ENCODE measurements around the gene MRPS9.

Gene MRPS9

DNA sequence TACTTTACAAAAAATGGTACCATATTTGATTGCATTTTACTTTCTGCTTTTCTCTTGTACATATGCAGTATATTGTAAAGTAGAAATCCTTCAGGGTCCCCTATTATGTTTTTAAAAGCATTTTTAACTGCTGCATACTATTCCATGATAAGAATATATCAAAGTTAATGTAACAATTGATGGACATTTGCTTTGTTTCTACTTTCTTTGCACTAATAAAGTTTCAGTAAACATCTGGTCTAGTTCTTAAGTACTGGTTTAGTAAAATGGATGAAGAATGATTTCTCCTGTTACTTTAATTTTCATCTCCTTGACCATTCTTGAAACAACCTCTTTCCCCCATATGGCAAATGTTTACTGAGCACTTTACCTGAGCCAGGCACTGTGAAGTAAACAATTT is 1.7 kb downstream of the MRPS9 start:
- Histone ChIP-seq H3K9me3 (ENCODE audit: insufficient read depth, low read length, severe bottlenecking) (no peaks in the 10 kb centered on the region), H3K27me3 (ENCODE audit: insufficient read depth, low read length, poor library complexity) (no peaks in the 10 kb centered on the region), H3K27ac (ENCODE audit: low read length) (no peak overlapping the region), H3K36me3 (ENCODE audit: insufficient read depth, low read length) (peaks cover 6% of the 10 kb centered on the region), H3K4me1 (ENCODE audit: insufficient read depth, low read length) (peaks cover 37% of the 10 kb centered on the region), H4K20me1 (ENCODE audit: insufficient read depth, low read length) (peaks cover 4% of the 10 kb centered on the region; the same call in 1 of the 2 replicates), H3K79me2 (ENCODE audit: insufficient read depth, low read length) (peaks cover 49% of the 10 kb centered on the region), H3K4me3 (ENCODE audit: low read depth in 1 of 2, low read length in 2 of 2) (no peak overlapping the region), H3K9ac (ENCODE audit: low read depth, low read length) (no peak overlapping the region), H2AFZ (ENCODE audit: low read depth, low read length) (no peak overlapping the region), H3K4me2 (ENCODE audit: insufficient read depth, low read length) (peak overlapping the region; percentile 97; the same call in 1 of the 2 replicates)
- TF ChIP-seq EZH2 (IDR thresholded peaks at IDR 0.05; ENCODE audit: borderline replicate concordance, low read depth, low read length, severe bottlenecking): no peak
- TF ChIP-seq, protein P1, sequence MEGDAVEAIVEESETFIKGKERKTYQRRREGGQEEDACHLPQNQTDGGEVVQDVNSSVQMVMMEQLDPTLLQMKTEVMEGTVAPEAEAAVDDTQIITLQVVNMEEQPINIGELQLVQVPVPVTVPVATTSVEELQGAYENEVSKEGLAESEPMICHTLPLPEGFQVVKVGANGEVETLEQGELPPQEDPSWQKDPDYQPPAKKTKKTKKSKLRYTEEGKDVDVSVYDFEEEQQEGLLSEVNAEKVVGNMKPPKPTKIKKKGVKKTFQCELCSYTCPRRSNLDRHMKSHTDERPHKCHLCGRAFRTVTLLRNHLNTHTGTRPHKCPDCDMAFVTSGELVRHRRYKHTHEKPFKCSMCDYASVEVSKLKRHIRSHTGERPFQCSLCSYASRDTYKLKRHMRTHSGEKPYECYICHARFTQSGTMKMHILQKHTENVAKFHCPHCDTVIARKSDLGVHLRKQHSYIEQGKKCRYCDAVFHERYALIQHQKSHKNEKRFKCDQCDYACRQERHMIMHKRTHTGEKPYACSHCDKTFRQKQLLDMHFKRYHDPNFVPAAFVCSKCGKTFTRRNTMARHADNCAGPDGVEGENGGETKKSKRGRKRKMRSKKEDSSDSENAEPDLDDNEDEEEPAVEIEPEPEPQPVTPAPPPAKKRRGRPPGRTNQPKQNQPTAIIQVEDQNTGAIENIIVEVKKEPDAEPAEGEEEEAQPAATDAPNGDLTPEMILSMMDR (IDR thresholded peaks at IDR 0.05; ENCODE audit: borderline replicate concordance, extremely low read depth, low read length, poor library complexity, severe bottlenecking): no peak
- ATAC-seq (ENCODE audit: insufficient read depth, low read depth): no peak
- DNase-seq: no peak

DNA sequence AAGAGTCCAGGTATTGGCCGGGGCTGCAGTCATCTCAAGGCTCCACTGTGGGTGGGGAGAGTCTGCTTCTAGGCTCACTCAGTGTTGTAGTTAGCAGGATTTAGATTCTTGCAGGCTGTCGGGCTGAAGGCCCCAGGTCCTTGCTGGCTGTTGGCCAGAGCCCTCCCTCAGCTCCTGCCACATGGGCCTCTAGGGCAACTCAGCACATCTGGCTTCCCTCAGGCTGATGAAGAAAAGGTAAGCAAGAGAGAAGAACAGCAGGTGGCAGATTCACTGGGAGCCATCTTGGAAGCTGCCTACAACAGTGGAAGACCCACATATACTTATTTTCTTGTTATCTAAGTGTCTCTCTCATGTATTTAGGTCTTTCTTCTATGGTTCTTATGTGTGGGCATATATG is 4.3 kb downstream of the MRPS9 start:
- DNase-seq (no peak), ATAC-seq (ENCODE audit: insufficient read depth, low read depth) (no peak)
- TF ChIP-seq, protein P1 (IDR thresholded peaks at IDR 0.05; ENCODE audit: borderline replicate concordance, extremely low read depth, low read length, poor library complexity, severe bottlenecking): no peak
- no peak for TF ChIP-seq EZH2 (IDR thresholded peaks at IDR 0.05; ENCODE audit: borderline replicate concordance, low read depth, low read length, severe bottlenecking)
- Histone ChIP-seq H3K27me3 (ENCODE audit: insufficient read depth, low read length, poor library complexity) (no peaks in the 10 kb centered on the region), H3K4me2 (ENCODE audit: insufficient read depth, low read length) (no peak overlapping the region), H3K4me3 (ENCODE audit: low read depth in 1 of 2, low read length in 2 of 2) (no peak overlapping the region), H3K79me2 (ENCODE audit: insufficient read depth, low read length) (peaks cover 49% of the 10 kb centered on the region), H3K9me3 (ENCODE audit: insufficient read depth, low read length, severe bottlenecking) (no peaks in the 10 kb centered on the region), H3K9ac (ENCODE audit: low read depth, low read length) (no peak overlapping the region), H3K27ac (ENCODE audit: low read length) (no peak overlapping the region), H3K36me3 (ENCODE audit: insufficient read depth, low read length) (peaks cover 7% of the 10 kb centered on the region), H3K4me1 (ENCODE audit: insufficient read depth, low read length) (peaks cover 29% of the 10 kb centered on the region), H2AFZ (ENCODE audit: low read depth, low read length) (no peak overlapping the region), H4K20me1 (ENCODE audit: insufficient read depth, low read length) (peaks cover 4% of the 10 kb centered on the region; the same call in 1 of the 2 replicates)

DNA sequence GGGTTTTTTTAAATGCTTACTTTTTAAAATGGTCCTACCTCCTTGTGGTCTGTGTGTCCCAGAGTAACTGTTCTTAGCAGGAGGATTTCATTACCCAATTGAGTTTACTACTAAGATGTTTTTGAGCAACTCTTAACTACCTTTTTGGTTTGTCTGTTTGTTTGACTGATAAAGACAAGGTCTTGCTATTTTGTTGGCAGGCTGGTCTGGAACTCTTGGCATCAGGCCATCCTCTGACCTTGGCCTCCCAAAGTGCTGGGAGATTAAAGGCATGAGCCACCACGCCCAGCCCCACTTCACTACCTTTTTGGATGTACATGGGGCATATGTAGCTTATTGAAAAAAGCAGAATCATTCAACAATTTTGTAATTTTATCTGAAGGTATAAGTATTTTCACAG is 14.9 kb downstream of the MRPS9 start:
- Histone ChIP-seq H3K79me2 (ENCODE audit: insufficient read depth, low read length) (peaks cover 5% of the 10 kb centered on the region; the same call in 1 of the 2 replicates), H3K4me1 (ENCODE audit: insufficient read depth, low read length) (no peaks in the 10 kb centered on the region), H3K4me2 (ENCODE audit: insufficient read depth, low read length) (no peak overlapping the region), H3K9me3 (ENCODE audit: insufficient read depth, low read length, severe bottlenecking) (no peaks in the 10 kb centered on the region), H3K4me3 (ENCODE audit: low read depth in 1 of 2, low read length in 2 of 2) (no peak overlapping the region), H3K27me3 (ENCODE audit: insufficient read depth, low read length, poor library complexity) (no peaks in the 10 kb centered on the region), H3K27ac (ENCODE audit: low read length) (no peak overlapping the region), H2AFZ (ENCODE audit: low read depth, low read length) (no peak overlapping the region), H3K36me3 (ENCODE audit: insufficient read depth, low read length) (peaks cover 23% of the 10 kb centered on the region; the same call in 1 of the 2 replicates), H3K9ac (ENCODE audit: low read depth, low read length) (no peak overlapping the region), H4K20me1 (ENCODE audit: insufficient read depth, low read length) (no peaks in the 10 kb centered on the region)
- ATAC-seq (ENCODE audit: insufficient read depth, low read depth): no peak
- DNase-seq: no peak
- no peak for TF ChIP-seq EZH2 (IDR thresholded peaks at IDR 0.05; ENCODE audit: borderline replicate concordance, low read depth, low read length, severe bottlenecking)
- TF ChIP-seq, protein P1 (IDR thresholded peaks at IDR 0.05; ENCODE audit: borderline replicate concordance, extremely low read depth, low read length, poor library complexity, severe bottlenecking): no peak

DNA sequence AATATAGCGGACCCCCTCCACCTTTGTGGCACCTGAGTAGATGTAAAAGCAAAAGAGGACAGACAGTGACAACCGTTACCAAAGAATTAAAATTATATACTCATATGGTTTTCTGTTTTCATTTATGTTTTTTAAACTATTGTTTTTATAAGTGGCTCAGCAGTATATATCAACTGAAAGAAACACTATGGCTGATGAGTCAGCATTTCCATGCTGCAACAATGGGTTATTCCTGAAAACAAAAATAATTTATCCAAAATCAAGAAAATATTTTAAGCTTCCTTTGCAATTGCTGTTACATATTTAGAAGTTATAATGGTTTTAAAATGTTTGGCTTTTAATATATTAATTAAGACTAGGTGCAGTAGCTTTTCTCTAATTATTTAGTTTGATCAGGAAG is 17.7 kb downstream of the MRPS9 start:
- no peak for TF ChIP-seq EZH2 (IDR thresholded peaks at IDR 0.05; ENCODE audit: borderline replicate concordance, low read depth, low read length, severe bottlenecking)
- TF ChIP-seq, protein P1 (IDR thresholded peaks at IDR 0.05; ENCODE audit: borderline replicate concordance, extremely low read depth, low read length, poor library complexity, severe bottlenecking): no peak
- ATAC-seq (ENCODE audit: insufficient read depth, low read depth) (no peak), DNase-seq (no peak)
- Histone ChIP-seq H3K4me2 (ENCODE audit: insufficient read depth, low read length) (no peak overlapping the region), H3K27ac (ENCODE audit: low read length) (no peak overlapping the region), H3K79me2 (ENCODE audit: insufficient read depth, low read length) (peaks cover 11% of the 10 kb centered on the region; the same call in 1 of the 2 replicates), H3K36me3 (ENCODE audit: insufficient read depth, low read length) (peaks cover 20% of the 10 kb centered on the region; the same call in 1 of the 2 replicates), H4K20me1 (ENCODE audit: insufficient read depth, low read length) (no peaks in the 10 kb centered on the region), H3K9ac (ENCODE audit: low read depth, low read length) (no peak overlapping the region), H3K27me3 (ENCODE audit: insufficient read depth, low read length, poor library complexity) (no peaks in the 10 kb centered on the region), H3K4me1 (ENCODE audit: insufficient read depth, low read length) (no peaks in the 10 kb centered on the region), H2AFZ (ENCODE audit: low read depth, low read length) (no peak overlapping the region), H3K4me3 (ENCODE audit: low read depth in 1 of 2, low read length in 2 of 2) (no peak overlapping the region), H3K9me3 (ENCODE audit: insufficient read depth, low read length, severe bottlenecking) (no peaks in the 10 kb centered on the region)

All from DND-41 (cell line).